ENCODE measurements around the gene RFPL2.
"Not testable (repeated sequence)": the region's sequence is repeated elsewhere in the genome, so short reads cannot be mapped to it uniquely, and the experiment has no call there.

The RFPL2 gene

GRCh38 chr22:32160411-32160810 is 44.5 kb downstream of the RFPL2 start:
- not testable (repeated sequence) for DNase-seq

- no peak for DNase-seq
Observed at GRCh38 chr22:32158712-32159533, 46.0 kb downstream of the RFPL2 start, which contains the start of gene C22orf42. TSS of gene C22orf42 (minus strand) at chr22:32159303. CDS start at chr22:32159215, 88 bp downstream.

- DNase-seq = not testable (repeated sequence)
Observed at GRCh38 chr22:32157632-32158031, 47.2 kb downstream of the RFPL2 start.

GRCh38 chr22:32154727-32155126 is 50.1 kb downstream of the RFPL2 start:
- not testable (repeated sequence) for DNase-seq

- DNase-seq = not testable (repeated sequence)
Observed at GRCh38 chr22:32151641-32152040, 53.2 kb downstream of the RFPL2 start.

- DNase-seq = not testable (repeated sequence)
Observed at GRCh38 chr22:32150647-32151046, 54.2 kb downstream of the RFPL2 start.

- DNase-seq = not testable (repeated sequence)
Observed at GRCh38 chr22:32148372-32148771, 56.5 kb downstream of the RFPL2 start.

DNA sequence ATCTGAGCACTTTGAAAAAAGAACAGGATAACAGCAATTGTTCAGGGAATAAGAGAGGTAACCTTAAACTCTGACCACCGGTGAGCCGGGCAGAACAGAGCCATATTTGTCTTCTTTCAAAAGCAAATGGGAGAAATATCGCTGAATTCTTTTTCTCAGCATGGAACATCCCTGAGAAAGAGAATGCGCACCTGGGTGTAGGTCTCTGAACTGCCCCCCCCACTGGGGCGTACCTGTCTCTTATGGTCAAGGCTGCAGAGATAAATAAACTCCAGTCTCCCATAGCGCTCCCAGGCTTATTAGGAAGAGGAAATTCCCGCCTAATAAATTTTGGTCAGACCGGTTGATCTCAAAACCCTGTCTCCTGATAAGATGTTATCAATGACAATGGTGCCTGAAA is 57.7 kb downstream of the RFPL2 start:
- not testable (repeated sequence) for DNase-seq

DNA sequence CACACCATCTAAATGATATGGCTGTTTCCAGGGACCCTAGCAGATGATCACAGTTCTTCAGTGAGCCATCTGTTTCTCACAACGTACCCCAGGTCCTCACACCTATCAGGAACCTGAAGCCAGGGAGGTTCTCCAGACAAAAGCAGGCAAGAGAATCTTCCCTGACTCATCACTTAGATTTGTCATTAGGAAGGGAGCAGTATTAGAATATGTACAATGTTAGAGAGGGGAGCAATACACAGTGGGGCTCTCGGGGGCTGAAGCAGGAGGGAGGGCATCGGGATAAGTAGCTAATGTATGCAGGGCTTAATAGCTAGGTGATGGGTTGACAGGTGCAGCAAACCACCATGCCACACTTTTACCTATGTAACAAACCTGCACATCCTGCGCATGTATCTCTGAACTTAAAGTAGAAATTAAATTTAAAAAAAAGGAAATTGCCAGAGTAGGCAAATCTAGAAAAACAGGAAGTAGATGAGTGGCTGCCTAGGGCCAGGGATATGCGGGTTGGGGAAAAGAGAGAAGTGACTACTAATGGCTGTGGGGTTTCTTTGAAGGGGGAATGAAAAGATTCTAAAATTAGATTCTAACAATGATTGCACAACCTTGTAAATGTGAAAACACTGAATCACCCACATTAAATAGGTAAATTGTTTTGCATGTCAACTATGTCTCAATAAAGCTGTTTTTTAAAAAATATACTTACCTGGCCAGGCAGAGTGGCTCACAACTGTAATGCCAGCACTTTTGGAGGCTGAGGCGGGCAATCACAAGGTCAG is 60.2 kb downstream of the RFPL2 start:
- no peak for DNase-seq

DNA sequence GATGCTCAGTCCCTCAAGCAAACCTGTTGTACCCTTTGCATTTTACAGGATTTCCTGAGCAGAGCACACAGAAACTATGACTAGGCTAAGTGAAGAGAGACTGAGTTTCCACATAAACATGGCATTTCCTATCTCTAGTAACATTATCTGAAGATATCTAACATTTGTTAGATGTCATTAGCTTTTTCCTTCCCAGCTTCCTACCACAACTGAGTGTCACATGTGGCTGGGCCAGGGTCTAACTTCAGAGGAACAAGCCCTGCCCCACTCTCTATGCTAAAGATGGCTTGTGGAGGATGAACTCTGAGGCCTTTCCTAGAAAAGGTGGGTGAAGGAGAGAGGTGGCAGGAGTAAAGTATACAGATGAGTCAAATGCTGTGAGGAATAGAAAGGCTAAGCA is 62.3 kb downstream of the RFPL2 start:
- peak in 1 of 5 donors; percentile 50 for DNase-seq

DNA sequence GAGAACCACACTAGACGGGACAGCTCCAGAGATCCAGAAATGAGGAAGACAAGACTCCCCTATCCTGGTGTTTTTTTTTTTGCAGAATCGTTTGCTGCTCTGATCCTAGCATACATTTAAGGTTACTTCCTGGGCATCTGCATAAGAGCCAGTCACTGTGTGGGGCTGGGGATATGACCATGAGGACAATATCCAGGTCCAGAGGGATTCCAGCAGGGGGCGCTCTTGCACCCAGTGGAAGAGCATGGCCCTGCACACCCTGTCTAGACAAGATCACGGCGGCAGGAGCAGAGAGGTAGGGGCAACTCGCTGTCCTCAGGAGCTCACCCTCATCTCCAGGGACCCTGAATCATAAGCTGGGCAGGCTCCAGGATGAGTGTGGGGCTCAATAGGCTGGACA is 64.2 kb downstream of the RFPL2 start:
- DNase-seq = peak in 1 of 5 donors; percentile 14
